GM21723 (cell line): ENCODE data around the gene MAP1S.

ENCODE experiments used
- ATAC-seq: cut with Tn5 transposase; IDR thresholded peaks from one replicate; pipeline ENCODE4 v1.9.1; 2021; ENCODE audit warnings: mild to moderate bottlenecking, moderate library complexity; ENCODE audit not compliant: unreplicated experiment

Gene MAP1S, protein sequence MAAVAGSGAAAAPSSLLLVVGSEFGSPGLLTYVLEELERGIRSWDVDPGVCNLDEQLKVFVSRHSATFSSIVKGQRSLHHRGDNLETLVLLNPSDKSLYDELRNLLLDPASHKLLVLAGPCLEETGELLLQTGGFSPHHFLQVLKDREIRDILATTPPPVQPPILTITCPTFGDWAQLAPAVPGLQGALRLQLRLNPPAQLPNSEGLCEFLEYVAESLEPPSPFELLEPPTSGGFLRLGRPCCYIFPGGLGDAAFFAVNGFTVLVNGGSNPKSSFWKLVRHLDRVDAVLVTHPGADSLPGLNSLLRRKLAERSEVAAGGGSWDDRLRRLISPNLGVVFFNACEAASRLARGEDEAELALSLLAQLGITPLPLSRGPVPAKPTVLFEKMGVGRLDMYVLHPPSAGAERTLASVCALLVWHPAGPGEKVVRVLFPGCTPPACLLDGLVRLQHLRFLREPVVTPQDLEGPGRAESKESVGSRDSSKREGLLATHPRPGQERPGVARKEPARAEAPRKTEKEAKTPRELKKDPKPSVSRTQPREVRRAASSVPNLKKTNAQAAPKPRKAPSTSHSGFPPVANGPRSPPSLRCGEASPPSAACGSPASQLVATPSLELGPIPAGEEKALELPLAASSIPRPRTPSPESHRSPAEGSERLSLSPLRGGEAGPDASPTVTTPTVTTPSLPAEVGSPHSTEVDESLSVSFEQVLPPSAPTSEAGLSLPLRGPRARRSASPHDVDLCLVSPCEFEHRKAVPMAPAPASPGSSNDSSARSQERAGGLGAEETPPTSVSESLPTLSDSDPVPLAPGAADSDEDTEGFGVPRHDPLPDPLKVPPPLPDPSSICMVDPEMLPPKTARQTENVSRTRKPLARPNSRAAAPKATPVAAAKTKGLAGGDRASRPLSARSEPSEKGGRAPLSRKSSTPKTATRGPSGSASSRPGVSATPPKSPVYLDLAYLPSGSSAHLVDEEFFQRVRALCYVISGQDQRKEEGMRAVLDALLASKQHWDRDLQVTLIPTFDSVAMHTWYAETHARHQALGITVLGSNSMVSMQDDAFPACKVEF

DNA sequence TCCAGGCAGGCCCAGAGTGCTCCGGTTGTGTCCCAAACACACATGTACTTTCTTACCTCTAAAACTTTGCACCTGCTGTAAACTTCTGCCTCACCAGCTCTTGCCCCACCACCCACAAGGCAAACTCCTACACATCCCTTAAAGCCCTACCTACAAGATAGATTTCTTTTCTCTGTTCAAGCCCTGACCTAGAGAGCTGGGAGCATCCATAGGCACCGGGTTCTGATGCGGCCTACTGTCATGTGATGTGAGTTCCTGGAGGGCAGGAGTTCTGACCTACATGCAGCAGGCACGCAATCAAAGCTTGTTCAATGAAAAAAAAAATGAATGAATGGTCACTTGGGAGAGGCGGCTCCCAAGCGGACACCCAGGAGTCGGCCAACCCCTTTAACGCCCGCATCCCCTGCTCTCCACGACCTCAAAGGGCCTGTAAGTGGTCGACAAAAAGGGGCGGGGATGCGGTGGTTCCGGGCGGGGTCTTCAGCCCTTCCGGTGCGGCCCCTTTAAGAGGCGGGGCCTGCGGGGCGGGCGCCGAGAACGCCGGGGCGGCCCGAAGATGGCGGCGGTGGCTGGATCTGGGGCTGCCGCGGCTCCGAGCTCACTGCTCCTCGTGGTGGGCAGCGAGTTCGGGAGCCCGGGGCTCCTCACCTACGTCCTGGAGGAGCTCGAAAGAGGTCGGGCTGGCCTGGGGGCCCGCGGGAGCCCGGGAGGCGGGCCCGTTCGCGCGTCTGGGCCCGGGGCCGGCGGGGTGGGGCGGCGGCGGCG lies at the start of gene MAP1S:
TSS of gene MAP1S (plus strand) at position 534 of the 765 bp plus-strand sequence. CDS start at position 557, 23 bp downstream.
- ATAC-seq: peak; percentile 74

DNA sequence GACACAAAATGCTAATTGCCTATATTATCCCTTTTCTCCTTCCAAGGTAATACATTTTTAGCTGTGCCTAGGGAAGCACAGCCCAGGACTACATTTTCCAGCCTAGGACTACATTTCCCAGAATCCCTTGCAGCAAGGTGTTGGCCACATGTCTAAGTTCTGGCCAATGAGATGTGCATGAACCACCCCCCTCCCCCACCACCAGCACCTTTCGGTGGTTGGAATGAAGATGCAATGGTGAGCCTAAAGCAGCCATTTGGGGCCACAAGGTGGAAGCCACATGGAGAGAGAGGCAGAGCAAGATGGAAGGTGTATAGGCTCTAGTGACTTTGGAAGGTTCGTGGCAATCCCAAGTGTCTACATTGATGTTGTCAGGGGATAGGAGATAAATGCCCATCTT lies 47.4 kb upstream of the MAP1S start:
- ATAC-seq: no peak

DNA sequence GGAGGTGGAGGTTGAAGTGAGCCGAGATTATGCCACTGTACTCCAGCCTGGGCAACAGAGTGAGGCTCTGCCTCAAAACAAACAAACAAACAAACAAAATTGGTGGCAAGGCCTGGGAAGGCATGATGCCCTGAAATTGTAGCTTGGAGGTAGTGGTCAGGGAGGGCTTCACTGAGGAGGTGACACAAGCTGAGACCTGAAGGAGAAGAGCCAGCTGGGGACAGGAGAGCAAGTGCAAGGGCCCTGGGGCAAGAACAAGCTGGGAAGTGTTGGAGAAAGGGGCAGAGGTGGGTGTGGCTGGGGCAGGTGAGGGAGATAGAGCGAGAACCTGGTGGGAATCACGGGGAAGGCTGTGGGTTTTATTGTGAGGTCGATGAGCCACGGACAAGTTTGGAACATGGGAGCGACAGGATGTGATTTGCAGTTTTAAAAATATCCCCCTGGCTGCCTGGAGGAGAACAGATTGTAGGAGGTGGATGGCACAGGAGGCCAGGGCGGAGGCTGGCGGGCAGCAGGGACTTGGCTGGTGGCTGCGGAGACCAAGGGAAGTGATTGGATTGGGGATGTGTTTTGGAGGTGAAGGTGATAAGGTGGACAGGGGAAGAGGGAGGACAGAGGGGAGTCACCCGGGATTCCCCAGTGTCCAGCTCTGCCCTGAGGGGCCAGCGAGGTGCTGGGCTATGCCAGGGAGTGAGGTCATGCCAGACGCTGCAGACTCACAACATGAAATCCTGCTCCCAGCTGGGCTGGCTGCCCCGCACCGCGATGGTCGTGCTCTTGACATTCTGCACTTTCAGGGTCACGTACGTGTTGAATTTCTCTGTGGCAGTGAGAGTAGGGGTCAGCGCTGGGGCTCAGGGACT lies 45.1 kb upstream of the MAP1S start:
- ATAC-seq: no peak

DNA sequence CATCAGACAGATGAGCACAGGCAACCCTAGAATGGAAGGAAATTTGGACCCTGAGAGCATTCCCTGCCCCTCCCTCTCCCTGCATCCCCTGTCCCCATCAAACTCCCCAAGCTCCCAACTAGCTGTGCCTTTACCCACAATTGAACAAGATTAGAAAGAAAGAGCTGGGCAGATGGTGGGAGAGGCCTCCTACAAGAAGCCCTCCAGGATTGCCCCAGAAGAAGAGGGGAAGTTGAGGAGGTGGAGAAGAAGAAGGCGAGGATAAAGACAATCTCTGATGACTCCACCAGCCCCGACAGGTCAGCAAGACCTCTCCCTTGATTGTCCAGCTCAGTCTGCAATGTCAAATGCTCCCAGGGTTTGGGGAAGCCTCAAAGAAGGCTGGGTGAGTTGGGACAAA lies 43.0 kb upstream of the MAP1S start:
- no peak for ATAC-seq

DNA sequence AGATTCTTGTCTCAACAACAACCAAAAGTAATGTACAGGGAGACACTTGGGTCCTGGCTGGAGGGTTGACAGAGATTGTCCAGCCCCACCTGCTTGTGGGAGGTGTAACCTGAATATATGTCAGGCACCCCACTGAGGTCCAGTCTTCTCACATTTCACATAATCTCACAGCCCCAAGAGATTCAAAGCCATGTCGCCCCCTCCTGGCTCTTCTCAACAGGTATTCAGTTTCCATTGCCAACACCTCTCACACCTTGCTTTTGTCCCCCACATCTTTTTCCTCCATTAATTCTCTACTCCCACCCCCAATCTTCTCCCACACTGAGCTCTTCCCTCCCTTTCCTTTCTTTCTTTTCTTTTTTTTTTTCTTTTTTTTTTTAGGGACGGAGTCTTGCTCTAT lies 42.3 kb upstream of the MAP1S start:
- ATAC-seq: no peak

DNA sequence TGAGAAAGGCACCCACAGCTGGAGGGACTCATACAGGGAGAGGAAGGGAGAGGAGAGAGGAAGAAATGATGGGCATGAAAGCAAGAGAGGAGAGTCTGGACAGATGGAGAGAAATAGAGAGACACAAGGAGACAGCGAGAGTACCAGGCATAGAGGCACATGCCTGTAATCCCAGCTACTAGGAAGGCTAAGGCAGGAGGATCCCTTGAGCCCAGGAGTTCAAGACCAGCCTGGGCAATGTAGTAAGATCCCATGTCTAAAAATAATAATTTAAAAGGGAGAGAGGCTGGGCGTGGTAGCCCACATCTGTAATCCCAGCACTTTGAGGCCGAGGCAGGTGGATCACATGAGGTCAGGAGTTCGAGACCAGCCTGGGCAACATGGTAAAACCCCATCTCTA lies 40.4 kb upstream of the MAP1S start:
- no peak for ATAC-seq

DNA sequence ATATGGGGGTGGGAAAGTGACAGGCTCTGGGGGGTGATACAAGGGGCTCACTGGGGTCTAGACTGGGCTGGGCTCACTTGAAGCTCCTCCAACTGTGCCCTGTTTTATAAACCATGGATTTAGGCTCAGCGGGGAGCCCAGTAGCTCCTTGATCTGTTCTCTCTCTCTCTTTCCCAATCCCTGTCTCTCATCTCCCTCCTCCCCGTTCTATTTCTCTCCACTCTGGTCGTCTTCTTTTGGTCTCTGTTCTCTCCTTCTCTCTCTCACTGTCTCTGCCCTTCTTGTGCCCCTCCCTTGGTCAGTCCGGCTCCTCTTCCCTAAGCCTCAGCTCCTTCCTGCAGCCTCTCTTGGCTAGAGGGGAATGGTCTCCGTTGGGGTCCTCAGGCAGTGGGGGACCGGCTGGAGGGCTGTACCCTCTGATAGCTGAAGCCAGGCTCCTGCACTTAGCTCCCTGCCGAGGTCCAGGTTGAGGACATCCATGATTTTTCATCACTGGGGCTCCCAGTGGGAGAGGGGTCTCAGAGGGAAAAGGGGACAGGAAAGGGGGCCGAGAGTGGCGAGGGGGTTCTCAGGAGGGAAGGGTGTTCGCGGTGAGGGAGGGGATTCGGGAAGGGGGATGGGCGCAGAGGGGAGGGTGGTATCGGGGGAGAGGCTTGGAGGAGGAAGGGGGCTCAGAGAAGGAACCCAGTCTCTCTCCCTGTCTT lies 39.6 kb upstream of the MAP1S start:
- ATAC-seq: no peak

DNA sequence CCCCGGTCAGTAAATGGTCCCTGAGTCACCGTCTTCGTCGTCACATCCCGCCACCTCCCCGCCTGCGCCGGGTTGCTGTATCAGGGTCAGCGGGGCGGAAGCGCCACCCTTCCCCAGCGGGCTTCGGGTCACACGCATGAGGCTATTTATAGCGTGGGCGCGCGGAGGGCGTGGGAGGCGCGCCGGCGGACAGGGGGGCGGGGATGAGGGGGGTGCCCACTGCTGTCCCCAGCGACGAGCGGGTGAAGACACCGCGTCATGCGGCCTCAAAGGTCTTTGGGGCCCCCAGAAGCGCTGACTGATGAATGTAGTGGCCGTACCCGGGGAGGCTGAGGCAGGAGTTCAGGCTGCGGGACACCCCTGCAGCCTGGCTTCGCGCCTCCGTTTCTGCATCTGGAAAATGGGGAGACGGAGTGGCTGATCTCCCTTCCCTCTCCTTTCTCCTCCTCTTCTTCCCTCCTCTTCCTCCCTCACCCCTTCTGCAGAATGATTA lies 39.0 kb upstream of the MAP1S start:
- ATAC-seq: peak; percentile 78

DNA sequence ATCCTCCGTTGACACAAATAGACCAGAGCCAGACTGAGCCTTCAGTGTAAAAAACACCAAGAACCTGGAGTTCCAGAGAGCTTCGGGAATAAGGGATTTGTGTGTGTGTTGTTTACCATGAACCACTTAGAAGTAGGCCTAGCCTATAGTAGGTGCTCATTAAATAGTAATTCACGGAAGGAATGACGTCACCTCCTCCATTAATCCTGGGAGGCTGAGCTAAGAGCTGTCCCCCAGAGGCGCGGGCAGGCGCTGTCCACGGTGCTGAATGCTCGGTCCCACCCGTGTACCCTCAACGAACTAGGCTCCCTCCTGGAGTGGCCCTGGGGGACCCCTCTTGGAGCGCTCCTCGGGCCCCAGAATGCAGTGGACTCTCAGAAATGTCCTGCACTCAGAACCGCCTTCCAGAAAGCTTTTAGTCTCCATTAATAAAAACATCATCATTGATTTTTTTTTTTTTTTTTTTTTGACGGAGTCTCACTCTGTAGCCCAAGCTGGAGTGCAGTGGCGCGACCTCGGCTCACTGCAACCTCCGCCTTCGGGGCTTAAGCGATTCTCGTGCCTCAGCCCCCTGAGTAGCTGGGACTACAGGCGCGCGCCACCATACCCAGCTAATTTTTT lies 37.7 kb upstream of the MAP1S start:
- ATAC-seq: no peak

DNA sequence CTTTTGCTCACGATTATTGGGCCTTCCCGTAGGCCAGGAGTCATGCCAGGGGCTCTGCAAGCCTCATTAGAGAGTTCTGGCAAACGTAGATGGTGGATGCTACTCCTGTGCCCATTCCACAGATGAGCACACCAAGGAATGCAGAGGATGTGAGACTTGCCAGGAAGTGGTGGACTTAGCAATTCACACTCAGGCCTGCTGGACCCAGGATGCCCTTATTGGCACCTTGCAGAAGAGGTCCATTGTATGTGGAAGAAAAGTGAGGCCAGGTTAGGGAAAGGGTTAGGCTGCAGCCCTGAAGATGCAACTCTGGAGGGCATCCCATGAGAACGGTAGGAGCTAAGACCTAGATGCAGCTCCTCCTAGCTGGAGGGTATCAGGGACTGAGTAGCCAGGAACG lies 37.0 kb upstream of the MAP1S start:
- no peak for ATAC-seq

DNA sequence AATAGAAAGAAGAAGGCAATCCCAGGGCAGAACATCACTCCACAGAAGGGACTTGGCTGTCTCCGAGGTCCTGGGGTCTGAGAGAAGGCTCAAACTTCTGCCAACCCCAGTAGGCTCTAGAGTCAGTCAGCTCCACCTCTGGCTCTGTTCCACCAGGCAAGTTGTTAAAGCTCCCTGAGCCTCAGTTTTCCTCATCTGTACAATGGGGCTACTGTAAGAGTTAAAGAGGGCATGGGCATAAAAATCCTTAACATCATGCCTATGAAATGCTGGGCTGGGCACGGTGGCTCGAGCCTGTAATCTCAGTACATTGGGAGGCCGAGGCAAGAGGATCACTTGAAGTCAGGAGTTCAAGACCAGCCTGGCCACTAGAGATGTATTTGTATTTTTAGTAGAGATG lies 36.2 kb upstream of the MAP1S start:
- no peak for ATAC-seq

DNA sequence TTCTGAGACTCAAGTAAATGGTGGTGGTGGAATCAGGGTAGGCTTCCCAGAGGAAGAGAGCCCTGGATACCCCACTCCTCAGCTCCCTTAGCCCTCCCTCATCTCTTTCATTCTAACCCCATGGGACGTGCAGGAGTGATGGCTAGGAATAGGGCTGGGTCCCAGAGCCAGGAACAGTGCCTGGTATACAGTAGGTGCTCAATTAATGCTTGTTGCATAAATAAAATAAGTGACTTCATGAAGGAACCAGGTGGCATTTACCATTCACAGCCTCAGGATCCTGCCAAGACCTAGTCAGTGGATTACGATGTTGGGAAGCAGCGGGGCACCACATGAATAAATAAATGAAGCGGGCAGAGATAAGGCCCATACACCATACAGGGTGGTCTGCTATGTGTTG lies 35.0 kb upstream of the MAP1S start:
- no peak for ATAC-seq

DNA sequence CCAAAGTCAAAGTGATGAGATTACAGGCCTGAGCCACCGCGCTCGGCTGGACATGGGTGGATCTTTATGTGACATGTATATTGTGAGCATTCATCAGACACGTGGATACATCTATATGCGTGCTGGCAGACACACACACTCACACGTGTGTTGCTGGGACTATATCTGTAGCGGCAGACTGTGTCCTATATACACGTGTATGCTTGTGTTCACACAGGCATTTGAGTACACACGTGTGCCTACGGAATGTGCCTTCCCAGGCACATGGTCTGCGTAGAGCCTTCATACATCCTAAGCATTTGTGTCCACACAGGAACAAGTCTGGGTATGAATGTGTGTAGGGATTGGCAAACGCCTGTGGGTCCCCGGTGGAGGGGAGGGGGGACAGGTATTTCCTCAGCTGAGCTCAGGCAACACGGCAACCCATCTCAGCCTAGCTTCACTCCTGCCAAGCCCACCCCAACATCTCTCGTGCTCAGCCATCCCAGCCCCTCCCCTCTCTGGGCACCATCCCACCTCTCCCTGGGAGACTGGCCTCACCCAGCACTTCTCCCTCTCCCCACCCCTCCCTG lies 33.7 kb upstream of the MAP1S start:
- no peak for ATAC-seq

DNA sequence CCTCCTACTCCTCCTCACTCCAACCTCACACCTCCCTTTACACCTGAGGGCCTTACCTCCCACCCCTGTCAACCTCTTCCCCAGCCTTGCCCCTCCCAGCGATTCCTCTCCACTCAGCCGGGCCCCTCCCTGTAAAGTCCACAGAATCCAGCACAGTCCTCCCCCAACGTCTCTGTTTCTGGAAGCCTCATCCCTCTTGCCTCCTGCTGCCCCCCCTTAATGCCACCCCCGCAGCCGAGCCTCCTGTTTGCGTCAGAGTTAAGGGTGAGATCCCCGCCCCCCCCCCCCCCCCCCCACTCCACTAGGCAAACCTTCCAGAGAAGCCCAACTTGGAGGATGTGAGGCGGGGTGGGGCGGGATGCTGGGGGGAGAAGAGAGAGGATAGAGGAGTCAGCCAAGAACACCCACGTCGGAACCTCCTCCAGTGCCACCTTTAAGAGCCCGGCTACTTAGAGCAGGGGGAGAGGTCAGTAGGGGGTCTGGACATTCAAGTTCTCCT lies 33.2 kb upstream of the MAP1S start:
- no peak for ATAC-seq

DNA sequence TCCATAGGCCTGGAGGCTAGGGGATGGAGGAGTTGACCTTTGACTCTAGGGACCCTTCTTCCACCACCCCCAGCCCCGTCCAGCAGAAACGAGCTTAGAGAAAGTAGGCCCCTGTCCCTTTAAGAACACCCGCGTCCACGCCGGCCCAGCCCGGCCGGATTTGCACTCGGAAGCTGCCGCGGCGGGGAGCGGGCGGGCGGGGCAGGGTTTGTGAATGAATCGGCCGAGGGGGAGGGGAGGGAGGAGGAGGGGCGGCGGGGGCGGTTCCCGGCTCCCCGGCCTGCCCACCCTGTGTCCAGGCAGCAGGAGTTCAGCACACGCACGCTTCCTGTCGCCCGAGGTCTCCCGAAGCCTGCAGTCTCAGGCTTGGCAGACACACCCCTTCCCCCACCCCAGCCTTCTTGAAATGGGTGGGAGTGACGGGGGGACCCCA lies 32.7 kb upstream of the MAP1S start:
- ATAC-seq: no peak

DNA sequence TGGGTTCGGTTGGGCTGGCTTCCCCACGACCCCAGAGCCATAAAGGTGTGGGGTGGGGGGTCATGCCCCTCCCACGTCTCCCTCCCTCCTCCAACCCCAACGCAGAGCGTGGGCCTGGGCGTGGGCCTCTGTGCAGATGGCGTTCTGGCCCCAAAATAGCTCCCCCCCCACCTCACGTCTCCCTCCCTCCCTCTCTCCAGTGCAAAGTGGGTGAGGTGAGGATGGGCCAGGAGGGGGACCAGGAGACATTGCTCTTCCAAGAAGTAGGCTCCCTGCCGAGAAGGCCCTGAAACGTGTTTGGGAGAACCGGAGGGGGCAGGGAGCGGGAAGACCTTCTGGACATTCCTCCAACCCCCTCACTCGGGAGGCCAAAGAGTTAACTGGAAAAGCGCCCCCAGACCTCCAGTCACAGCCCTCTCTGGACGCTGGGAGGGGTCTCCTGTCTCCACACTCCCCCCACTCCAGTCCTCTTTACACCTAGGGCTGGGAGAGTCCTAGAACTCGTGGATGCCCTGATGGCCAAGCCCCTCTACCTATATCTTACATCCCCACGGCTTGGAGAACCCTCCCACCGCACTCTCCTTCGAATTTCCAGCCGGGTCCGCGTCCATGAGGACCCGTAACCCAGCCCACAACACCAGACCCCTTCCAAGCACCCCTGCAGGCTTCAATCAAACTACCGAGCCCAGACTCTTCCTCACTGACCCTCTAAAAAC lies 32.0 kb upstream of the MAP1S start:
- no peak for ATAC-seq
